HUES64 (cell line): ENCODE measurements around the gene ELOVL3.

ENCODE experiments used
- H3K27ac ChIP-seq: 2 replicates; pipeline ENCODE4 v1.7.0; 2013; ENCODE audit warnings: low read depth, low read length, inconsistent platforms
- H3K27me3 ChIP-seq: 2 replicates; pipeline ENCODE4 v1.6.1; 2013; ENCODE audit warnings: mild to moderate bottlenecking, low read length; ENCODE audit not compliant: insufficient read depth
- H3K36me3 ChIP-seq: 2 replicates; pipeline ENCODE4 v1.6.1; 2013; ENCODE audit warnings: mild to moderate bottlenecking, low read length; ENCODE audit not compliant: insufficient read depth
- H3K4me1 ChIP-seq: 2 replicates; pipeline ENCODE4 v1.6.1; 2013; ENCODE audit warnings: mild to moderate bottlenecking, low read length, moderate library complexity; ENCODE audit not compliant: insufficient read depth
- H3K4me3 ChIP-seq: 2 replicates; pipeline ENCODE4 v1.5.1; 2013; ENCODE audit warnings: mild to moderate bottlenecking, low read length, moderate library complexity
- H3K9ac ChIP-seq: 2 replicates; pipeline ENCODE4 v1.6.1; 2013; ENCODE audit warnings: mild to moderate bottlenecking, low read depth, low read length
- H3K9me3 ChIP-seq: 2 replicates; pipeline ENCODE4 v1.6.1; 2013; ENCODE audit warnings: low read depth, low read length; ENCODE audit not compliant: insufficient read depth
- WGBS: fragments of 150-250, 120-280 bp; methylation state at CpG from one replicate; pipeline ENCODE4 v1.1.7; 2013; ENCODE audit warnings: missing lambda C conversion rate; 5-methylcytosine and 5-hydroxymethylcytosine counted together

The ELOVL3 gene

GRCh38 chr10:102261842-102262241, 35.7 kb downstream of the ELOVL3 start:
- H3K9ac ChIP-seq, result no peak overlapping the region
- no peak overlapping the region for H3K4me3 ChIP-seq
- no peak overlapping the region for H3K27ac ChIP-seq
- 94% methylated on average over 5 of the region's 6 CpGs for WGBS
- no peaks in the 10 kb centered on the region for H3K27me3 ChIP-seq
- no peaks in the 10 kb centered on the region; the same call in 1 of the 2 replicates for H3K4me1 ChIP-seq
- H3K36me3 ChIP-seq, result peaks cover 38% of the 10 kb centered on the region
- no peaks in the 10 kb centered on the region for H3K9me3 ChIP-seq

GRCh38 chr10:102262744-102263370, 36.8 kb downstream of the ELOVL3 start:
- H3K9ac ChIP-seq, result no peak overlapping the region
- peaks cover 38% of the 10 kb centered on the region for H3K36me3 ChIP-seq
- no peak overlapping the region for H3K4me3 ChIP-seq
- no peak overlapping the region for H3K27ac ChIP-seq
- 94% methylated on average over 4 of the region's 4 CpGs for WGBS
- H3K9me3 ChIP-seq, result no peaks in the 10 kb centered on the region
- no peaks in the 10 kb centered on the region for H3K27me3 ChIP-seq
- no peaks in the 10 kb centered on the region; the same call in 1 of the 2 replicates for H3K4me1 ChIP-seq

DNA sequence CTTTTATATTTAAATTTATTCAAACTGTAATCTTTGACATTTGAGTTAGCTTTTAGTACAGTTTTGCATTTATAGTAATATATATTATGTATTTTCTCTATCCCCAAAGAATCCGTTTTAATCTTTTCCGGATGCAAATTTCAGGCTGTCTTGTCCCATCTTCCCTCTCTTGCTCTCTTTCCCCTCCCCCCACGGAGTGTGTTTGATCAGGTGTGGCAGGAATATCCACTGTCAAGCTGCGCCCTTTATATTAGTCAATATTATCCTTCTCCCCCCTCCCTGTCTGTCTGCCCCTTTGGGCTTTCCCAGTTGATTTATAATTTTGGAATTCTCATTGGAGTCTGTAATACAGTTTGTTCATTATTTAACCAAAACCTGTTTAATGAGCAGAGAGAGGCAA, 38.3 kb downstream of the ELOVL3 start:
- Histone ChIP-seq H3K27ac (no peak overlapping the region), H3K27me3 (no peaks in the 10 kb centered on the region), H3K9ac (no peak overlapping the region), H3K36me3 (peaks cover 35% of the 10 kb centered on the region), H3K9me3 (no peaks in the 10 kb centered on the region), H3K4me1 (no peaks in the 10 kb centered on the region; the same call in 1 of the 2 replicates), H3K4me3 (no peak overlapping the region)
- WGBS, result 86% methylated on average over 3 of the region's 4 CpGs

DNA sequence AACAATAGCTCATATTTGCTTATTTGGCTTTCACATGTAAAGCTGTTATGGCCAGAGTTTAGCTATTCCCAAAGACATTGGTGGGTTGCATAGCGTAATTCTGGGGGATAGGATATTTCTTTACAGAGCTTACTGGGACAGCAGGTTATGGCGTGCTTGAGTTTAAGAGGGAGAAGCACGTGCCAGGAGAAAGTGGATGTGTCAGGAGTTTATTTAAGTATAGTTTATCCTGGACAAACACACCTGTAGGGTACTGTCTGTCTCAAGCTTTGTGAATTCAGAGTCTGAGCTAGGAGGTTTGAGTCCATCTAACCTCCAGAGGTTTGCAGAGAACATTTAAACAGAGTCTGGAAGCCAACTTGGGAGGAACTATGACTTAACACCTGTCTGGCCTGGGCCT, 40.6 kb downstream of the ELOVL3 start:
- no peak overlapping the region for H3K4me3 ChIP-seq
- H3K27ac ChIP-seq, result no peak overlapping the region
- 90% methylated on average over 3 of the region's 3 CpGs for WGBS
- no peaks in the 10 kb centered on the region for H3K9me3 ChIP-seq
- H3K36me3 ChIP-seq, result peaks cover 13% of the 10 kb centered on the region; the same call in 1 of the 2 replicates
- no peaks in the 10 kb centered on the region for H3K27me3 ChIP-seq
- H3K9ac ChIP-seq, result no peak overlapping the region
- H3K4me1 ChIP-seq, result no peaks in the 10 kb centered on the region; the same call in 1 of the 2 replicates

DNA sequence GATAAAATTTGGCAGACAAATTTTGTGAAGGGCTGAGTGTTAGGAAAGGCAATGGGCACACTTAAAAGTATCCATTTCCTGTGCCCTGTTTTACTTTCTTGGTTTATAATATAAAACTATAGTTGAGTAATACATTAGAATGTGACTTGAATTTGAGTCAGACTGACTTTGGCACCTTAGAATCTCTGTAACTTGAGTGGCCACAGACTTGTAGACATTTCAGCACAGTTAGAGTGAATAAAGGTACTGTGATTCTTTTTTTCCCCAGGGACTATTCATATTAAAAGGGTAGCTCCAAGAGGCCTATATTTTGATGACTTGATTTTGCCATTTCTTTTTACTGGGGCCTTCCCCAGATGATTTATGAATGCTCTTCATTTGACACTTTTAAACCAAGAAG, 41.6 kb downstream of the ELOVL3 start:
- Histone ChIP-seq H3K36me3 (0 out of 2 replicates have a peak, but pooled peaks cover 4% of the 10 kb centered on the region), H3K27ac (no peak overlapping the region), H3K4me1 (no peaks in the 10 kb centered on the region; the same call in 1 of the 2 replicates), H3K4me3 (no peak overlapping the region), H3K9me3 (no peaks in the 10 kb centered on the region), H3K27me3 (no peaks in the 10 kb centered on the region), H3K9ac (no peak overlapping the region)

DNA sequence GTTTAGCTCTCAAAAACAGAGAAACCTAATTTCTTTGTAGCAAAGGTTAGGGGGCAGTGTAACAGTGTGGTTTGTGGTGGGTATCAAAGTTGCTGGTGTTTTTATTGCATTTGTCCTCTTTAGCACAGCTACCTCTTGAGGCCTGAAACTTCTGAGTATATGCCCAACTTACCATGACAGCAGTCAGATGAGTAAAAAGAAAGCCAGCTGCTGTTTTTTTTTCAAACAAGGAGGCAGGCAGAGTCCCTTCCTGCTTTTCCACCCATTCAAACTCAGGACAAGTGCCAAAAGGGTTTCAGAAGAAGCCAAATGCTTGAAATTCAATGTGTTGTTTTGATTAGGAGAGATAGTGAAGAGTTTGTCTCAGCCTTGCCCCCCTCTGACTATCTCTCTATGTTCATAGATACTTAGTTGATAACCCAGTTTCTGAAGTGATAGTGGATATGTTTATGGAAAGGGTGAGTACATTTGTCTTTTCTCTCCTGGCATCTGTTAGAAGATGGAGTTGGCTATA, 42.3 kb downstream of the ELOVL3 start:
- 0 out of 2 replicates have a peak, but pooled peaks cover 3% of the 10 kb centered on the region for H3K36me3 ChIP-seq
- no peaks in the 10 kb centered on the region for H3K9me3 ChIP-seq
- H3K4me3 ChIP-seq, result no peak overlapping the region
- no peaks in the 10 kb centered on the region; the same call in 1 of the 2 replicates for H3K4me1 ChIP-seq
- no peak overlapping the region for H3K9ac ChIP-seq
- no peak overlapping the region for H3K27ac ChIP-seq
- H3K27me3 ChIP-seq, result no peaks in the 10 kb centered on the region

- Histone ChIP-seq H3K4me3 (no peak overlapping the region), H3K36me3 (0 out of 2 replicates have a peak, but pooled peaks cover 3% of the 10 kb centered on the region), H3K4me1 (no peaks in the 10 kb centered on the region; the same call in 1 of the 2 replicates), H3K27ac (no peak overlapping the region), H3K27me3 (no peaks in the 10 kb centered on the region), H3K9me3 (no peaks in the 10 kb centered on the region), H3K9ac (no peak overlapping the region)
- WGBS, result 89% methylated on average over 3 of the region's 3 CpGs
These were observed 42.9 kb downstream of the ELOVL3 start for GRCh38 chr10:102269017-102269416.

DNA sequence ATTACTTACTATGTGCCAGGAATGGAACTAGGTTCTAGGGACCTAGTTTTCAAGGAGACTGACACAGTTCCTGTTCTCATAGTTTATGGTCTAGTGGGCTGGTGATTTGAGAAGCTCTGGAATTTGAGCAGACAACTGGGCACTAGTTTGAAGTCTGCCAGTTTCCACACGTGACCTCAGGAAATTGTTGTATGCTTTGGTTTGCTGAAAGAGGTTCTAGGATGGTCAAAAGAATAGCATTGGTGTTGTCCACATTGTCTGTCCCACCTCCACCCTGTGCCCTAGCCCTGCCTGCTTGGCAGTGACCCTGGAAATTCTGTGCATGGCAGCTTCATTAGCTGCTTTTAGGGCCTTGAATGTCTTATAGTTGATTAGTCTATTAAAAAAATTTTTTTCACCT, 48.0 kb downstream of the ELOVL3 start:
- no peaks in the 10 kb centered on the region; the same call in 1 of the 2 replicates for H3K36me3 ChIP-seq
- no peaks in the 10 kb centered on the region for H3K9me3 ChIP-seq
- no peaks in the 10 kb centered on the region for H3K27me3 ChIP-seq
- no peak overlapping the region for H3K4me3 ChIP-seq
- no peak overlapping the region for H3K9ac ChIP-seq
- WGBS, result 92% methylated on average over 1 of the region's 1 CpG
- H3K27ac ChIP-seq, result no peak overlapping the region
- no peaks in the 10 kb centered on the region for H3K4me1 ChIP-seq

DNA sequence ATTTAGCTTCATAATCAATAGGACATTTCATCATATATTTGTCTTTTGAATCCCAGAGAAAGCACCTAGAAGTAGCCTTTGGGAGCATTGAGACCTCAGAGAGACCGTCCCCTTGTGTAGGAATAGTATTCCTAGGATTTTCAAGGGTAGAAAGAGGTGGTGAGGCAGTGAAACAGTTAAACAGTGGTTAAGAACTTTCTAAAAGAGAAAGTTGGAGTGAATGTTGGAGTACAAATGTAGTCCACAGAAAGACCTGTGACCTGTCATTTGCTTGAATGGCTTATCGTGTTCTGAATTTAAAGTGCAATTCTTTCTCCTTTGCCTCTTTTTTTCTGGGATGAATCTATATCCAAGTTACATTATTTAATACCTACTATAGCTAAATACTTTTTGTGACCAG, 49.2 kb downstream of the ELOVL3 start:
- 97% methylated on average over 2 of the region's 2 CpGs for WGBS
- H3K4me3 ChIP-seq, result no peak overlapping the region

GRCh38 chr10:102279104-102279503, 53.0 kb downstream of the ELOVL3 start:
- Histone ChIP-seq H3K9ac (no peak overlapping the region), H3K36me3 (no peaks in the 10 kb centered on the region; the same call in 1 of the 2 replicates), H3K4me1 (peaks cover 6% of the 10 kb centered on the region; the same call in 1 of the 2 replicates), H3K27ac (no peak overlapping the region), H3K4me3 (no peak overlapping the region), H3K27me3 (no peaks in the 10 kb centered on the region), H3K9me3 (no peaks in the 10 kb centered on the region)

More for the DNA sequence above, 49.2 kb downstream of the ELOVL3 start:
- Histone ChIP-seq H3K9me3 (no peaks in the 10 kb centered on the region), H3K9ac (no peak overlapping the region), H3K36me3 (no peaks in the 10 kb centered on the region; the same call in 1 of the 2 replicates), H3K4me1 (0 out of 2 replicates have a peak, but pooled peaks cover 1% of the 10 kb centered on the region), H3K27me3 (no peaks in the 10 kb centered on the region), H3K27ac (no peak overlapping the region)
